Measurements from ENCODE around the gene TEX48.

Gene TEX48

GRCh38 chr9:114666401-114666800 is 15.6 kb downstream of the TEX48 start:
- no peak for DNase-seq

- no peak for DNase-seq
Observed at GRCh38 chr9:114664181-114664580, 17.8 kb downstream of the TEX48 start.

- peak; percentile 14 for DNase-seq
Observed at GRCh38 chr9:114662081-114662989, 19.7 kb downstream of the TEX48 start.

GRCh38 chr9:114657705-114658104 is 24.3 kb downstream of the TEX48 start, which contains the start of gene TEX53:
Gene TEX53, minus strand, starts transcription at chr9:114657805. Its CDS starts 31 bp downstream, at chr9:114657774.
- DNase-seq: no peak

GRCh38 chr9:114656301-114656700 is 25.7 kb downstream of the TEX48 start:
- no peak for DNase-seq

GRCh38 chr9:114655689-114656088 is 26.3 kb downstream of the TEX48 start:
- no peak for DNase-seq

- DNase-seq: peak; percentile 70
Observed at GRCh38 chr9:114653556-114654159, 28.3 kb downstream of the TEX48 start.

GRCh38 chr9:114652776-114653555 is 29.0 kb downstream of the TEX48 start:
- DNase-seq: no peak

- no peak for DNase-seq
Observed at GRCh38 chr9:114643896-114644295, 38.1 kb downstream of the TEX48 start.

- no peak for DNase-seq
Observed at GRCh38 chr9:114643001-114643400, 39.0 kb downstream of the TEX48 start.

GRCh38 chr9:114641967-114642366 is 40.0 kb downstream of the TEX48 start:
- no peak for DNase-seq

- no peak for DNase-seq
Observed at GRCh38 chr9:114638404-114638803, 43.6 kb downstream of the TEX48 start.

GRCh38 chr9:114634387-114634786 is 47.6 kb downstream of the TEX48 start:
- no peak for DNase-seq

GRCh38 chr9:114633438-114634089 is 48.4 kb downstream of the TEX48 start:
- no peak for DNase-seq

GRCh38 chr9:114631166-114631565 is 50.8 kb downstream of the TEX48 start:
- DNase-seq: no peak

GRCh38 chr9:114629563-114630090 is 52.4 kb downstream of the TEX48 start:
- DNase-seq: no peak

- DNase-seq: no peak
Observed at GRCh38 chr9:114627553-114627952, 54.4 kb downstream of the TEX48 start.

- DNase-seq: no peak
Observed at GRCh38 chr9:114626415-114627020, 55.5 kb downstream of the TEX48 start.

- DNase-seq: no peak
Observed at GRCh38 chr9:114624677-114625076, 57.3 kb downstream of the TEX48 start.

- DNase-seq: no peak
Observed at GRCh38 chr9:114621975-114622609, 59.9 kb downstream of the TEX48 start.

- DNase-seq: no peak
Observed at GRCh38 chr9:114621561-114621960, 60.4 kb downstream of the TEX48 start.

Measured in NCI-H1092 treated with DMSO at 0.1 percent for 48 hours (cell line).